Transverse colon (tissue), 4 donors: ENCODE results near the gene MTHFR.

ENCODE experiments used
- CTCF ChIP-seq, 5 experiments: fragments of 200-600 bp in 3 of 5; fragments of 450-650 bp in 2 of 5; sonication (generic) in 3 of 5; IDR thresholded peaks; 1 replicate in 2 of 5; 2 replicates in 3 of 5; pipeline ENCODE4 v1.5.1; 2016 to 2017; ENCODE audit warnings: antibody characterized with exemption in 5 of 5, inconsistent platforms in 3 of 5, mild to moderate bottlenecking in 2 of 5, moderate library complexity in 1 of 5
- EP300 ChIP-seq: sonication (generic); formaldehyde crosslinking; IDR thresholded peaks from one replicate; pipeline ENCODE4 v1.6.1; 2017; ENCODE audit warnings: antibody characterized with exemption, low read depth
- POLR2A ChIP-seq: fragments of 450-650 bp; IDR thresholded peaks from one replicate; pipeline ENCODE4 v1.6.1; 2016; ENCODE audit warnings: antibody characterized with exemption, mild to moderate bottlenecking, moderate library complexity
- POLR2AphosphoS5 ChIP-seq, 3 donors: sonication (generic); formaldehyde crosslinking; IDR thresholded peaks; one replicate each; pipeline ENCODE4 v1.6.1; 2016; ENCODE audit warnings: antibody characterized with exemption in 3 of 3

- TF ChIP-seq POLR2A (no peak), POLR2AphosphoS5 (IDR thresholded peaks at IDR 0.05) (no peak), CTCF (IDR thresholded peaks at IDR 0.05) (no peak), EP300 (no peak)
These were observed 23.5 kb downstream of the MTHFR start for GRCh38 chr1:11782127-11782708.
